NOMO-1 (cell line): Measurements from ENCODE around the gene ROBO1.

Experiments
- DNase-seq, 2 experiments: peaks; one replicate each; lab custom pipeline; 2025; ENCODE audit not compliant: unreplicated experiment in 2 of 2; lab: John Stamatoyannopoulos, UW

ROBO1 gene

DNA sequence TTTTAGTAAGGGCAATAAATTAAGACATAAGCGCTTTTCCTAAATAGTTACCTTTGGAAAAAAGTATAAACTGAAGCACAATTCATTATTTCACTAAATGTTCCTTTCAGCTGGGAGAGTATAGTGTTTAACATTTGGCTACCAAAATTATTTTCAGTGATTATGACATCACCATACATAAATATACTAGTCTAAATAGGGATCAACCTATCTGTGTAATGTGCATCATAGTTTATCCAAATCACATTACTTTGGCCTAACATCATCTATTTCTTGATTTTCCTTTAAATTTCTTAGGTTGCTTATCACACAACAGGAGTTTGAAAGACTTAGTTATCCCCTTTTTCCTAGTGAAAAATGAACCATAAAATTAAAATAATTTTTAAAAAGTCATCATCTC lies 738.9 kb downstream of the ROBO1 start:
- no peak for DNase-seq

- no peak for DNase-seq
Observed at GRCh38 chr3:79027593-79027992, 740.2 kb downstream of the ROBO1 start.

DNA sequence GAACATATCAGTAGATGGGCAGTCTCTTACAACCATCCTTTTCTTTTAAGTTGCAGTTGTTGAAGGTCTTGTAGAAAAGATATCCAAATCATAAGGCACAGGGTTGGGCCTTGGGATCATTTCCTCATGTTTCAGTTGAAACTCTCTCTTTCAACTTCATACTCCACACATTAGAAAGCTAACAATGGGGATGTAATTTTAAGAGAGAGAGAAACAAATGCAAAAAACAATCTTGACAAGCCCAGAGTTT lies 747.9 kb downstream of the ROBO1 start:
- DNase-seq: no peak

DNA sequence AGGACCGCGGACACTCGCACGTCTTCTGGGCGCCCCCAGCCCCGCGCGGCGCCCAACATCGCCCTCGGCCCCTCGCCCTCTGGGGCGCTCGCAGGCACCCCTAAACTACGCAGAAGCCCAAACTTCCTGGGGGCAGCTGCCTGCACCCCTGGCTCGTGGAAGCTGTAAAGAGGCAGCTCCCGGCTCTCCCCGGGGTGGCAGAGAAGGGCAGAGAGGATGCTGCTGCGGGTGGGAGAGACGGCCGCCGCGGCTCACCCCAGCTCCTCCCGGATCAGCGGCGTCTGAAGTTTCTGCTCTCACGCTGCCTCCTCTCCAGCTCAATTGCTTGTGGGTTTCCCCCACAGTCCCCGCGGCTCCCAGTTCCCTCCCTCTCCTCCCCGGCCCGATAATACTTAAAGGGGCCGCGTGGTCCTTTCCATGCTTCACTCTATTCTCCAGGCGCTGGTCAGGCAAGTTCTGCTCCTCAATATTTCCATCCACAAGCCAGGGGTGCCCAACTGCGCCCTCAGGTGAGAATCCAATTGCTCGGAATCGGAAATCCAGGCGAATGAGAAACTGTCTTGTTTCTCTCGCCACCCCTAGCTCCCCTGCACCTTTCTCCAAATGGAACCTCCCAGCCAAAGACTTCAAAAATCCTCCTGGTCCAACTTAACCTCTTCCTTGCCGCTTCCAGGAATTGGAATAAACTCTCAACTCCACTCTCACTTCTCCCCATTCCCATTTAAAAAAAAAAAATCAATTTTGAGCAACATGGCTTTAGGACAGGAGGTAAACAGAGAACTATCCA lies 748.5 kb downstream of the ROBO1 start:
- DNase-seq: peak; percentile 71 to 74

DNA sequence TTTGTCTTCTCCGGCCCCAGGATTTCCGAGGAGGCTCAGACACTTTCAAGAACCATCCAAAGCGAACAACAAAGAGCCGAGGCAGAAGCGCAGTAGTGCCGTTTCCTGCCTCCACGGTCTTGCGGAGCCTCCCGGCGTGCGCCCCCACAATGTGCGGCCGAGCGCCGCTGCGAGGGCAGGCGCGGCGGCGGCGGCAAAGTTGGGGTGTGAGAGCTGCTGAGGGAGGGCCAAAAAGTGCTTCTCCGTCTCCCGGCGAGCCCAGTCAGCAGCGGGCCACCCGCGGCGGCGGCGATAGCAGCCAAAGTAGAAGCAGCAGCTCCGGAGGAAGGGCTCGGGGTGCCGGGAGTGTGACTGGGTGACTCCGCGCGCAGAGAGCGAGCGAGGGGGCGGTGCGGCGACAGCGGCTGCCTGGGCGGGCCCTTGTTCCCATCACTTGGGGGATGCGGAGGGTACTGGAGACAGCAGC lies 749.1 kb downstream of the ROBO1 start:
- DNase-seq: peak; percentile 53 to 74

GRCh38 chr3:79018265-79018664 lies 749.5 kb downstream of the ROBO1 start:
- no peak for DNase-seq

GRCh38 chr3:79016587-79017376 lies 751.0 kb downstream of the ROBO1 start:
- no peak for DNase-seq

DNA sequence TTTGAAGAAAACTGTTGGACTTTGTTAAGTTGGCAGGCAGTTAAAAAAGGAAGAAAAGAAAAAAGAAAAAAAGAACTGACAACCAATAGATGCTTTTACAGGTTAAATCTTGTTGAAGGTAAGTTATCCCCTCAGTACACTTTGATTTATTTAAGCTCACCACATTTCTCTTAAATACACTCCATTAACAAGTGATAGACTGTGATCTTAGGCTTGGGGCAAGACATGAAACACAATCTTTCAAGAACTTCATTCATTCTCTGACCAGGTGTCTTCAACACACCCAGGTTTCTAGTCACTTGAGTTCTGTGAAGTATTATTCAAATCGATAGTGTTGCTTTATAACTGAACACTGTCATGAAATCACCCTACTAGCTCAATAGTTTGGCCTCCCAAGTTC lies 751.9 kb downstream of the ROBO1 start:
- DNase-seq: no peak

DNA sequence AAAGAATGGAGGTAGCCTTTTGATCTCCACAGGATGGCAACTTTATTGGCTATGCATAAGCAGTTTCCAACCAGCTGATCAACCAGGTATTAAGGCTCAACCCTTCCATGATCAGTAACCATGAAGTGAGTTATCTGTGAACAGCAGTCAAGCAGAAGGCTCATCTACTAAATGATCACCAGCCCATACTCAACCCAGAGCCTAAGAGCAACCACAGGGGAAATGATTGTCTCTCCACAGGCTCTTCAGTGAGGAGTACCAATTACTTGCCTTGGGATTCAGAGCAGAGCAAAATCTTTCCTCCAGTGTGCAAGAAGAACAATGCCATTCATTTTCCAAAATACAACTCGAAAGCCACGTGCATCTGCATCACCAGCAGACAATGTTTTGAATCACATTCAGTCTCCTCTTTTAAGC lies 754.8 kb downstream of the ROBO1 start:
- no peak for DNase-seq

DNA sequence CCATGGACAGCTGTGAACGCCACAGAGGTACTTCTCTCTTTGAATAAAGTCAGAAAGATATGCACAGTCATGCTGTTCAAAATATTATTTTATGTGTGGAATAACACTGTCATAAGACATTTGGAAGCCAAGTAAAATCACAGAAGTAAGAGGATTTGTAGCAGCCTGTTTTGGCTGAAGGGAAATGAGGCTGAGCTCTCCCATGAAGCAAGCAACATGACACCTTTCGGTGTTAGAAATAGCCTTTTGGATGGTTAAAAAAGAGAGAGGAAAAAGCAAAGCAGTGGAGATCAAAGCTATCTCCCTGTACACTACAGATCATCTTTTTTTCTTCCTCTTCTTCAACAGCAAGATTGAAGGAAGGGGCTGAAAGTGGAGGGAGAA lies 755.3 kb downstream of the ROBO1 start:
- no peak for DNase-seq

DNA sequence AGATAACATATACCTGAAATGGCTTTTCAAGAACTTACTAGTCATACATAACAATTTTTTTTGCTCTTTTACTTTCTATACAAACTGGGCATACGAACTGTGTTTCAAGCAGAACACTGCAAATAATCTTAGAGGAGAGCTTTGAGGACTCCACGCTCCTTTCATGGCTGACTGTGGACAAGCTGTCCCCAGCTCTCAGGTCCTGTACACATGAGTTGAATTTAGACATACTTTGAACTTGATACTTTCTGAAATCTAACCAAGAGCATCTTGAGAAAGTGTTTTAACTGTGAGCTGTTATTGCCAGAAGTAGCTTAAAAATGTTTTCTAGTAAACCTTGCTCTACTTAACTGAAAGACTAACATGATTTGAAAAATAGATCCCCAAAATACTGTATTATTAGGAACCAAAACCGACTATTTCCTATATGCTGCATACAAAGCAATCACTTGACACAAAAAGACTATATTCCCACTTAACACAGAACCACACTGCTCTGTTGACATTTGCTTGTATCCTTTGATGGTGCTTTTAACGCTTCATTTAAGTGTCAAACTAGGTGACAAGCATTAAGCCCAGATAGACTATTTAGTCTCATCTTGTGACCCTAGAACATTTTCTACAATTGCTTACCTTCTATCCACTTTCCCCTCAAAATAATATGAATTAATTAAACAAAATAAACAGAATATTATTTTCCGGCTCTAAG lies 755.8 kb downstream of the ROBO1 start:
- DNase-seq: no peak

DNA sequence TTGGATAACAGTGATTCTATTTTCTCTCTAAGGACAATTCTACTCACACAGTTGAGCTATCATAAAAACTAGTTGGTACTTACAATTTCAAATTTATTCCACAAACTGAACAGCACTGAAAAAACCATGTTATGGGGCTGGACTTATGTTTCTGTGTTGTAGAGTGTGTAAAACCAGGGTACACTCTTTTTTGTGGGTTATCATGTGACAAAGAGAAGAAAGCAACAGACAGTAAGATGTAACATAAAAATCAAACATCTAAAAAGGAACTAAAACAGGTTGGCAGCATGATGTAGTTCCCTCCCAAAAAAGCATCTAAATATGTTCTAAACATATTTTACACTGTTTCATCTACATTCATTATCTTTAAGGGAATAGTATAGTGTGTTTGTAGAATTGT lies 757.9 kb downstream of the ROBO1 start:
- DNase-seq: no peak

DNA sequence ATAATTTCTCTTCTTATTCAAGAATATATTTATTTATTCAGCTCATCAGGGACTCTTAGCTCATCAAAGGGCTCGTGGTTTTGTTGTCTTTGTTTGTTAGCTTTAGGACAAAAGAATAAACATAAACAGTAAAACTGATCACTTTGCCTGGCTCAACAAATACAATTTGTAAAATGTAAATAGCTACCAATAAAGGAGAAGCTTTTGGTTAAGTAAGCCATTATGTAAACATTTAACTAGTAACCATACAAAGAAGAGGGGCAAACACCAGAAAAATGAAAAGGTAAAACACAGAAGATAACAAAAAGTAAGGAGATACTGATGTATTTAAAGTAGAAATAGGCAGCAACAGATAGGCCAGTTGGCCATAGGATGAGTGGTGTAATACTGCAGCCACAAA lies 761.7 kb downstream of the ROBO1 start:
- DNase-seq: no peak

DNA sequence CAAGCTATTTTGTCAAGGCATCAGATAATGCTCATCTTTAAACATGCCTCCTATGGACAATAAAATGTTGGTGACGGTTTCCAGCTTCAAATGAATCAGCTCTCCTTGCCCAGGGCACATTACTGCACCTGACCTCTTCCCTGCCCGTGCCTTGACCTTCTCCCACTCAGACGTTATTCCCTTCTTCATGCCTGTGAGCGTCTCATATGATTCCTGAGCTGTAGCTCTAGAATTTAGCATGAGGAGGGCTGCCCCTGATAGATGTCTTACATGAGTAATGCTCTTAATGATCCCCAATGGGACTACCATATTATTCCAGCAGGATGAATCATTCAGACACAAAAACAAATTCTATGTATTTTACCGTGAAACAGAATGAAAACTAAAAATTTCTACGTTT lies 762.7 kb downstream of the ROBO1 start:
- no peak for DNase-seq

GRCh38 chr3:79003994-79004393 lies 763.8 kb downstream of the ROBO1 start:
- no peak for DNase-seq

DNA sequence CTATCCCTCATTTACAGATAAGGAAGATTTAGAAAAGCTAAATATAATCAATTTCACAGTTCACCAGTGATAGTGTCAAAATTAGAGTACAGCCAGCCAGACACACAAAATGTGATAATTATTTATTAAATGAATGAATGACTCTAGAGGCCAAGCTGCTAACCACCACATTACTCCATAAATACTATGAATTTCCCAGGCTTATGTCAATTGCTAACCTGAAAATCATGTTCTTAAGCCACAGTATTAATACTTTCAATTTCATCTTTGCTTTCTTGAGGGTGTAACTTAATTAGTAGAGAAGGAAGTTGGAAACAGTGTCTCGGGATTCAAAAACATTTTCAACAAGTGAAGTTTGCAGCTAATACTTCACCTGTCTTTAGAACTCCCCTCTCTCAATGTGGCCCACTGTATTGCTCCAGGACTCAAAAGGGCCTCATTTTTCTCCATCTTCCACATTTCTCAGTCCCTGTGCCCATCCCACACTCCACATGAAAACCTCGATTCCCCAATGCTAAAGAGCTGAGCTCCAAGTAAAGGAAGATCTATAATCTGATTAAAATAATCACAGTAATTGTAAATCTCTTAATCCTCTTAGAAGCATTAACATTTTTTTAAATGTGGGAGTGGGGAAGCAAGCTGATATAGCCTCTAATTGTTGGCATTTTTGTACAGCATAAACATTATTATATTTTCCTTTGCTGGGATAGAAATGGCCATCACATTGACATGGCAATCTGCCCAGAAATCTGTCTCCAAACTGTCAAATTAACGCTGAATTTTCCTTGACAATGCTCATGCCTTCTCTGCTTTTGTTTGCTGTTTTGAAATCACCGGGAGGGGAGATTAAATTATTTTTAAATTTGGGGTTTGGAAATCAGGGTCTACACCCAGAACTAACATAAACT lies 765.1 kb downstream of the ROBO1 start:
- DNase-seq: no peak

DNA sequence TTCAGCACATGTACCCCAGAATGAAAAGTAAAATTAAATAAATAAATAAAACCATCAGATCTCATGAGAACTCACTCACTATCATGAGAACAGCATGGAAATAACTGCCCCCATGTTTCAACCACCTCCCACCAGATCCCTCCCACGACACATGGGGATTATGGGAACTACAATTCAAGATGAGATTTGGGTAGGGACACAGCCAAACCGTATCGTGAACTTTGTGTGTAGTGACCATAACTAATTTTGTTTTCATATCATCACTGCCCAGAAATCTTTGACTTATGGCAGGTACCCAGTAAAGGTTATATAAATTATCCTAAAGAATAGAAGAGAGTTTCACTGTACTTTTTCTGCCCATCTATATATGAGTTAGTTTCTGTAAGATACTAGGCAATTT lies 766.5 kb downstream of the ROBO1 start:
- DNase-seq: no peak

DNA sequence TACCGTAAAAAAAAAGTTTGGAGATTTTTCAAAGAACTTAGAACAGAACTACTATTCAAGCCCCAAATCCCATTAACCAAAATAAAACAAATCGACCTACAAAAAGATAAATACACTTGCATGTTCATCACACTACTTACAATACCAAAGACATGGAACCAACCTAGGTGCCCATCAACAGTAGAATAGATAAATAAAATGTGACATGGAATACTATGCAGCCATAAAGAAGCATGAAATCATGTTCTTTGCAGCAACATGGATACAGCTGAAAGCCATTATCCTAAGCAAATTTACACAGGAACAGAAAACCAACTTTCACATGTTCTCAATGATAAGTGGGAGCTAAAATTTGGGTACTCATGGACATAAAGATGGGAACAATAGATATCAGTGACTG lies 768.7 kb downstream of the ROBO1 start:
- DNase-seq: no peak

GRCh38 chr3:78995087-78995486 lies 772.7 kb downstream of the ROBO1 start:
- no peak for DNase-seq

DNA sequence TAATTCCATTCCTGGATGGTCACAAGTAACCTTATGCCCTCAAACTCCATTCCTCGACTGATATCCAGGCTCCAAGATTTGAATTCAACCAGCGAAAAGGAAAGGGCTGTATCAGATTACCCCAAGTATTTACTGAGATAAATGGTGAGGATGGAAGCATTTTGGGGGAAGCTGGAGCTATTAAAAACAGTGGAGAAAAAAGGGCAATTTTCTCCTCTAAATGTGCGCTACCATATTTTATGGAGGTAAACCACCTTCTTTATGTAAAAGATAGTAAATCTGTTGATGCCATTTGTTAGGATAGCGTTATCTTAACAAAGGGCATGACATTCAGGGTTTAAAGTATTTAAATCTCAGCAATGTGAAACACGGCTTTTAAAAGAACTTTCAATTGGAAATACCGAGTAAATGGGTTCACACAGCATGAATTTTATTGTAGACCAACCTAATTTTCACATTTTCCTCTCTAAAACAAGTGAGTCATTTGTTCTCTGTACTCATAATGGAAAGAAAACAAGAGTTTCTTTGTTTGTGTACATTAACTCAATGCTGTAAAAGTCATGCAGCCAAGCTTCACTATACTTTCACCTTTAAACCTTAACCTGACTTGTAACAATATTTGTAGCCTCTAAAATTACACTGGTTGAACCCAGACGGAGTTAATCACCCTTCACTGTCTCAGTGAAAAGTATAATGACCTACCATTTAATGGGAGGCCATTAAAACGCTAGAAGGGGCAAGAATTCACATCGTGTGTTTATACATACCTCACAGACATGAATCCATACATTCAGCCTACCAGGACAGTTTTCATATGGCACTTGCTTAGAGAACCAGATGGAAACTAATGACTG lies 773.4 kb downstream of the ROBO1 start:
- no peak for DNase-seq
